ENCODE data around the gene GFER. TPM values are rescaled to one million over a fixed set of nuclear protein-coding genes. Genes with fewer than 3 reads are reported as not detected.

Gene GFER
- total and polyA plus RNA-seq, 9 of the 15 experiments (the other 6 are each of a cell fraction or from before 2014, with no cell fraction given): 4.3 to 53.7 (median 19.8) TPM

- 0 out of 2 replicates have a peak, but pooled peaks have one; percentile 31 for TF ChIP-seq HIVEP1 (CRISPR knock-in tag; IDR thresholded peaks at IDR 0.05)
- no peak for TF ChIP-seq FUS (optimal IDR thresholded peaks at IDR 0.05; ENCODE audit: low read depth, low read length)
- TF ChIP-seq LARP7 (IDR thresholded peaks at IDR 0.05): no peak
- TF ChIP-seq PHB (CRISPR knock-in tag; IDR thresholded peaks at IDR 0.05): no peak
- TF ChIP-seq CEBPG (CRISPR knock-in tag; IDR thresholded peaks at IDR 0.05): no peak
- TF ChIP-seq CEBPG (tag; conservative IDR thresholded peaks at IDR 0.05 in 1 of 2, IDR thresholded peaks at IDR 0.05 in 1 of 2): no peak
- no peak for TF ChIP-seq ZBTB1 (CRISPR knock-in tag; IDR thresholded peaks at IDR 0.05; ENCODE audit: borderline replicate concordance, low read depth)
- TF ChIP-seq ELF4 (CRISPR knock-in tag; IDR thresholded peaks at IDR 0.05): peak; percentile 93
- no peak for TF ChIP-seq ZNF277 (CRISPR knock-in tag; IDR thresholded peaks at IDR 0.05; ENCODE audit: borderline replicate concordance)
- TF ChIP-seq CGGBP1 (CRISPR knock-in tag; IDR thresholded peaks at IDR 0.05): peak; percentile 53; the same call in 1 of the 2 replicates
- TF ChIP-seq BCL6 (CRISPR knock-in tag; IDR thresholded peaks at IDR 0.05): no peak
- TF ChIP-seq SIX5 (IDR thresholded peaks at IDR 0.05; ENCODE audit: borderline replicate concordance in 1 of 2, insufficient read depth in 1 of 2, low read depth in 1 of 2, low read length in 2 of 2): peak; percentile 93 to 94
- no peak for TF ChIP-seq ZNF77 (CRISPR knock-in tag; IDR thresholded peaks at IDR 0.05)
- no peak for TF ChIP-seq FOXJ2 (tag; IDR thresholded peaks at IDR 0.05)
- TF ChIP-seq TCF7 (IDR thresholded peaks at IDR 0.05; ENCODE audit: borderline replicate concordance): peak; percentile 67; the same call in 1 of the 2 replicates
- TF ChIP-seq JUNB (CRISPR knock-in tag; conservative IDR thresholded peaks at IDR 0.05): 0 out of 2 replicates have a peak, but pooled peaks have one; percentile 25
- TF ChIP-seq SRSF3 (IDR thresholded peaks at IDR 0.05; ENCODE audit: insufficient read depth, low read length): no peak
- peak; percentile 97 for TF ChIP-seq CXXC5 (CRISPR knock-in tag; IDR thresholded peaks at IDR 0.05)
- peak; percentile 86 for TF ChIP-seq NR2C1 (IDR thresholded peaks at IDR 0.05)
- TF ChIP-seq NR2C1 (tag; IDR thresholded peaks at IDR 0.05): peak; percentile 89
- TF ChIP-seq DDX20 (tag; IDR thresholded peaks at IDR 0.05; ENCODE audit: low read depth): no peak
- TF ChIP-seq MAX (CRISPR knock-in tag; IDR thresholded peaks at IDR 0.05): peak; percentile 91
- peak; percentile 71 to 100; a peak in 3 of 4 replicates for TF ChIP-seq TBL1XR1 (IDR thresholded peaks at IDR 0.05; ENCODE audit: low read length in 2 of 2)
- peak; percentile 76 for TF ChIP-seq U2AF1 (optimal IDR thresholded peaks at IDR 0.05; ENCODE audit: low read depth, low read length)
- TF ChIP-seq ATF6 (CRISPR knock-in tag; IDR thresholded peaks at IDR 0.05): 0 out of 2 replicates have a peak, but pooled peaks have one; percentile 73
- no peak for TF ChIP-seq TBP (optimal IDR thresholded peaks at IDR 0.05; ENCODE audit: low read depth, low read length)
- peak; percentile 85 for TF ChIP-seq SUPT5H (IDR thresholded peaks at IDR 0.05)
Observed at GRCh38 chr16:1971796-1972489, 12.1 kb upstream of the GFER start, which contains the start of gene TBL3 (continued).
